ENCODE results near the gene SIRT7. TPM values are rescaled to one million over a fixed set of nuclear protein-coding genes. Genes with fewer than 3 reads are reported as not detected.

SIRT7 gene
- total RNA-seq, 4 donors from 2014 or later, result 76.5 to 315 (median 172) TPM

DNA sequence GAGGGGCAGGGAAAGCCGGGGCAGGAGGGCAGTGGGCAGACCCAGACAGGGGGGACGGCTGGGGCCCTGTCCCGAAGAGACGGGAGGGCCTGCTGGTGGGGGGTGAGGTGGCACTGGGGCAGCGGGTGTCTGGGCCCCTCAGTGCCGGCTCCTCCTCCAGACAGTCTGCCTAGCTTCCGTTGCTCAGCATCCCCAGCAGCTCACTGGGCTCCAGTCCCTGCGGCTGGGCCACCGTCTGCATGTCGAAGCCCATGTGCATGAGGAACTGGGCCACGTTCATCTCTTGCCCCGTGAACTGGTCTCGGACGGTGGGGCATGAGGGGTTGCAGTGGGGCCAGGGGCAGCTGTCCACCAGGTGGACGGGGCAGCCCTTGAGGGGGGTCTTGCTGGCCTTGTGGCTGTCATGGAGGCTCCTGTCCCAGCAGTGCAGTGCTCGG is 34.8 kb upstream of the SIRT7 start:
- H3K36me3 ChIP-seq, result no peaks in the 10 kb centered on the region
- no peaks in the 10 kb centered on the region for H3K9me3 ChIP-seq
- in situ Hi-C loops (cut with MboI; ENCODE audit: low pct_ligation_motif_present in 1 of 4, low pct_unique_long_range_greater_than_20kb in 1 of 4, low sequenced_read_pairs in 3 of 4) (loop anchor here in 1 of 4 donors (25.0 kb wide), 1 partner anchor 209 kb away; no protein-coding TSS in a partner anchor), intact Hi-C loops (cut with DNase I; ENCODE audit: low total_unique reads) (no loop called here)
- H3K4me1 ChIP-seq, result no peaks in the 10 kb centered on the region
- no peak overlapping the region for H3K4me3 ChIP-seq
- H3K27me3 ChIP-seq, result peaks cover 13% of the 10 kb centered on the region
- 74% methylated on average over 15 of the region's 16 CpGs; no CpG with 5 or more reads in 1 of the 2 donors for WGBS, 2 donors (ENCODE audit: low coverage in 1 of 2)
- H3K27ac ChIP-seq, result no peak overlapping the region
- no peak for TF ChIP-seq POLR2A (IDR thresholded peaks at IDR 0.05)
- no peak for TF ChIP-seq EP300 (IDR thresholded peaks at IDR 0.05; ENCODE audit: low read depth)
- TF ChIP-seq, protein P1, sequence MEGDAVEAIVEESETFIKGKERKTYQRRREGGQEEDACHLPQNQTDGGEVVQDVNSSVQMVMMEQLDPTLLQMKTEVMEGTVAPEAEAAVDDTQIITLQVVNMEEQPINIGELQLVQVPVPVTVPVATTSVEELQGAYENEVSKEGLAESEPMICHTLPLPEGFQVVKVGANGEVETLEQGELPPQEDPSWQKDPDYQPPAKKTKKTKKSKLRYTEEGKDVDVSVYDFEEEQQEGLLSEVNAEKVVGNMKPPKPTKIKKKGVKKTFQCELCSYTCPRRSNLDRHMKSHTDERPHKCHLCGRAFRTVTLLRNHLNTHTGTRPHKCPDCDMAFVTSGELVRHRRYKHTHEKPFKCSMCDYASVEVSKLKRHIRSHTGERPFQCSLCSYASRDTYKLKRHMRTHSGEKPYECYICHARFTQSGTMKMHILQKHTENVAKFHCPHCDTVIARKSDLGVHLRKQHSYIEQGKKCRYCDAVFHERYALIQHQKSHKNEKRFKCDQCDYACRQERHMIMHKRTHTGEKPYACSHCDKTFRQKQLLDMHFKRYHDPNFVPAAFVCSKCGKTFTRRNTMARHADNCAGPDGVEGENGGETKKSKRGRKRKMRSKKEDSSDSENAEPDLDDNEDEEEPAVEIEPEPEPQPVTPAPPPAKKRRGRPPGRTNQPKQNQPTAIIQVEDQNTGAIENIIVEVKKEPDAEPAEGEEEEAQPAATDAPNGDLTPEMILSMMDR (IDR thresholded peaks at IDR 0.05), result no peak
- no peak for TF ChIP-seq POLR2AphosphoS5 (IDR thresholded peaks at IDR 0.05)
- no peak for DNase-seq

DNA sequence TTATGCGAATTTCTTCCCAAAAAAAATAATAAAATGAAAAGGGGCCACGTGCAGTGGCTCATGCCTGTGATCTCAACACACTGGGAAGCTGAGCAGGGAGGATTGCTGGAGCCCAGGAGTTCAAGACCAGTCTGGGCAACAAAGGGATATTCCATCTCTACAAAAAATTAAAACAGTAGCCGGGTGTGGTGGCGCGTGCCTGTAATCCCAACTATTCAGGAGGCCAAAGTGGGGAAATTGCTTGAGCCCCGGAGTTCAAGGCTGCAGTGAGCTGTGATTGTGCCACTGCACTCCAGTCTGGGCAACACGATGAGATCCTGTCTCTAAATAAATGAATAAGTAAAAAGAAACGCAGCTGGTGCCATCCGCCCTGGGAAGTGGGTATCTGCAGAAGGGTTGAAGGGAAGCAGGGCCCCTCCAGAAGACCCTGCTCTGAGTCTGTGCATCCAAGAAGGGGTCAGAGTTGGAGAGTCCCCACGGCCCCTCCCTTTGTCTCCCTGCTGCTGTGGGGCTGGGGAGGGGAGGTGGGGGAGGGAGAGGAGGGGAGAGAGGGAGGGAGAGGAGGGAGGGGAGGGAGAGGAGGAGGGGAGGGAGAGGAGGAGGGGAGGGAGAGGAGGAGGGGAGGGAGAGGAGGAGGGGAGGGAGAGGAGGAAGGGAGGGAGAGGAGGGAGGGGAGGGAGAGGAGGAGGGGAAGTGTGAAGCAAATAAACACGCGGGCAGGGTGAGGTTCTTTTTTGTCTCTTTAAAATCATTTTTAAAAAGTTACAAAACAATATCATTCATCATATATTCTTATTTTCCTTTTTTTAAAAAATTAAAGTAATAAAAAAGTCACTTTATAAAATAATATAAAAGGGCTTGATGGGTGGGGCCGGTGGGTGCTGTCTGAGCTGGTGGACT is 34.1 kb upstream of the SIRT7 start:
- no peak overlapping the region for H3K27ac ChIP-seq
- intact Hi-C loops (cut with DNase I; ENCODE audit: low total_unique reads), result no loop called here
- WGBS, 2 donors (ENCODE audit: low coverage in 1 of 2), result 35 to 48% methylated on average over 5 to 13 of the region's 13 CpGs
- TF ChIP-seq POLR2A (IDR thresholded peaks at IDR 0.05), result no peak
- TF ChIP-seq, protein P1 (IDR thresholded peaks at IDR 0.05), result no peak
- no peak for TF ChIP-seq POLR2AphosphoS5 (IDR thresholded peaks at IDR 0.05)
- no peak for TF ChIP-seq EP300 (IDR thresholded peaks at IDR 0.05; ENCODE audit: low read depth)
- no peak overlapping the region for H3K4me3 ChIP-seq
- H3K36me3 ChIP-seq, result no peaks in the 10 kb centered on the region
- H3K27me3 ChIP-seq, result peaks cover 6% of the 10 kb centered on the region
- H3K4me1 ChIP-seq, result no peaks in the 10 kb centered on the region
- no peak for DNase-seq
- in situ Hi-C loops (cut with MboI; ENCODE audit: low pct_ligation_motif_present in 1 of 4, low pct_unique_long_range_greater_than_20kb in 1 of 4, low sequenced_read_pairs in 3 of 4), result loop anchor here in 1 of 4 donors (25.0 kb wide), 1 partner anchor 210 kb away; no protein-coding TSS in a partner anchor
- no peaks in the 10 kb centered on the region for H3K9me3 ChIP-seq

DNA sequence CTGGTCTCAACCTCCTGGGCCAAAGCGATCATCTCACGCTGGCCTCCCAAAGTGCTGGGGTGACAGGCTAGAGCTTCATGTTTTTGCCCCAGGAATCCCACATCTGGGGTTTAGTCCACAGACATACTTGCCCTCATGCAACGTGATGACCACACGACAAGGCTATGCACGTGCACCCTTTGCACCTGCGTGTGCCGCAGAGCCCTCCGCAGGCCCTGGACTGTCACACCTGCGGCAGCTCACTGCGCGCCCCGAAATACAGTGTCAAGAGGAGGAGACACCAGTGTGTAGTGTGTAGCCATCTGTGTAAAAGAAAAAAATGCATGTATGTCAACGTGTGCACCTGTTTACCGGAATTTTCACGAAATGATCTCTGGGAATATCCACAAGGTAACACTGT is 32.5 kb upstream of the SIRT7 start:
- intact Hi-C loops (cut with DNase I; ENCODE audit: low total_unique reads) (no loop called here), in situ Hi-C loops (cut with MboI; ENCODE audit: low pct_ligation_motif_present in 1 of 4, low pct_unique_long_range_greater_than_20kb in 1 of 4, low sequenced_read_pairs in 3 of 4) (loop anchor here in 1 of 4 donors (25.0 kb wide), 1 partner anchor 212 kb away; no protein-coding TSS in a partner anchor)
- TF ChIP-seq POLR2AphosphoS5 (IDR thresholded peaks at IDR 0.05) (no peak), EP300 (IDR thresholded peaks at IDR 0.05; ENCODE audit: low read depth) (no peak), POLR2A (IDR thresholded peaks at IDR 0.05) (no peak)
- TF ChIP-seq, protein P1 (IDR thresholded peaks at IDR 0.05), result no peak
- DNase-seq, result no peak
- no peak overlapping the region for H3K4me3 ChIP-seq
- no peaks in the 10 kb centered on the region for H3K9me3 ChIP-seq
- no peaks in the 10 kb centered on the region for H3K27me3 ChIP-seq
- H3K36me3 ChIP-seq, result no peaks in the 10 kb centered on the region
- no peaks in the 10 kb centered on the region for H3K4me1 ChIP-seq
- H3K27ac ChIP-seq, result no peak overlapping the region
- 69 to 79% methylated on average over 7 to 15 of the region's 15 CpGs for WGBS, 2 donors (ENCODE audit: low coverage in 1 of 2)

DNA sequence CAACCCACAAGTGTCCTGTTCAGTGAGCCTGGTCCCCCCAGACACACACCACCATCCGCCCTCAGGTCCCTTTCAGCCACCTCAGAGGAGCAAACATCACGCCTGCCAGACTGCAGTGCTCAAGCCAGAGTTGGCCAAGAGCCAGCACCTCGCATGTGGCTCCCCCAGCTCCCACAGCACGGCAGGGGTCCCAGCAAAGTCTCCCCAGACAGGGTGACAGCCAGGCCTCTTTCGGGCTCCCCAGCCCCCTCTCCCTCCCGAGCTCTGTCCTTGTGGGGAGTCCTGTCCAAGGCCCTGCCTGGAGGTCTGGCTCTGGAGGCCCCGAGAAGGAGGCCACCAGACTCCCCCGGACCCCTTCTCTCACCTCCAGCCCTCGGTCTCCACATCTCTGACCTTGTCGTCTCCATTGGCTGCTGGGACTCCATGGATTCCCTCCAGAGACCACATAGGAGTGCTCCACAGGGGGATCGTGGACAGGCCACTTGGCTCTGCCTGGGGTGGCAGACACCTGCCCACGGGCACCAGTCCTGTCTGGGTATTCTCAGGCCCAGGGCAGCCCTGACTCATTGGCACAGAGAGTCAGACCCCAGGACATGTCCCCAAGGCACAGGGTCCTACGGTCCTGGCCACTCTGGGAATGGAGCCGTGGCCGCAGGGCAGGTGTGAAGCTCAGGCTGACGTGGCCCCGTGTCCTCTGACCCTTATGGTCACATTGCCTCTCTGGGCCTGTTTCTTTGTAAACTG is 30.8 kb upstream of the SIRT7 start:
- no peak for DNase-seq
- in situ Hi-C loops (cut with MboI; ENCODE audit: low pct_ligation_motif_present in 1 of 4, low pct_unique_long_range_greater_than_20kb in 1 of 4, low sequenced_read_pairs in 3 of 4) (no loop called here), intact Hi-C loops (cut with DNase I; ENCODE audit: low total_unique reads) (no loop called here)
- Histone ChIP-seq H3K36me3 (no peaks in the 10 kb centered on the region), H3K4me3 (no peak overlapping the region), H3K9me3 (no peaks in the 10 kb centered on the region), H3K4me1 (no peaks in the 10 kb centered on the region), H3K27ac (no peak overlapping the region), H3K27me3 (peaks cover 7% of the 10 kb centered on the region)
- TF ChIP-seq POLR2A (IDR thresholded peaks at IDR 0.05), result no peak
- TF ChIP-seq POLR2AphosphoS5 (IDR thresholded peaks at IDR 0.05), result no peak
- TF ChIP-seq, protein P1 (IDR thresholded peaks at IDR 0.05), result no peak
- no peak for TF ChIP-seq EP300 (IDR thresholded peaks at IDR 0.05; ENCODE audit: low read depth)
- 77 to 93% methylated on average over 2 to 17 of the region's 17 CpGs for WGBS, 2 donors (ENCODE audit: low coverage in 1 of 2)

Measured in transverse colon (tissue), 4 donors.